DND-41 (cell line): ENCODE results near the gene MND1.

Experiments used
- ATAC-seq: fragments of 200-7000 bp; cut with Tn5 transposase; 3 replicates; pipeline ENCODE4 v1.9.1; 2021; ENCODE audit warnings: low read depth; ENCODE audit not compliant: insufficient read depth
- DNase-seq: peaks from one replicate; pipeline ENCODE4 v3.0.0-alpha.2; 2020
- H2AFZ ChIP-seq: 2 replicates; pipeline ENCODE4 v1.6.0; 2012; ENCODE audit warnings: low read depth, low read length
- H3K27ac ChIP-seq: 2 replicates; pipeline ENCODE4 v1.5.1; 2012; ENCODE audit warnings: low read length, inconsistent platforms
- H3K27me3 ChIP-seq: fragments of 200-600 bp; sonication (generic); 2 replicates; pipeline ENCODE4 v1.6.0; 2012; ENCODE audit warnings: low read length, mild to moderate bottlenecking, inconsistent platforms; ENCODE audit not compliant: insufficient read depth, poor library complexity
- H3K36me3 ChIP-seq: 2 replicates; pipeline ENCODE4 v1.5.1; 2012; ENCODE audit warnings: low read length, inconsistent platforms; ENCODE audit not compliant: insufficient read depth
- H3K4me1 ChIP-seq: 2 replicates; pipeline ENCODE4 v1.5.1; 2012; ENCODE audit warnings: mild to moderate bottlenecking, low read length; ENCODE audit not compliant: insufficient read depth
- H3K4me2 ChIP-seq: 2 replicates; pipeline ENCODE4 v1.6.0; 2012; ENCODE audit warnings: mild to moderate bottlenecking, moderate library complexity, low read length, inconsistent platforms; ENCODE audit not compliant: insufficient read depth
- H3K4me3 ChIP-seq, 2 experiments: fragments of 200-600 bp in 1 of 2; shearing (Covaris generic) in 1 of 2; 2 replicates each; pipeline ENCODE4 v1.5.1; 2012 to 2016; ENCODE audit warnings: inconsistent platforms in 2 of 2, low read length in 2 of 2, mild to moderate bottlenecking in 2 of 2, low read depth in 1 of 2, moderate library complexity in 1 of 2
- H3K79me2 ChIP-seq: 2 replicates; pipeline ENCODE4 v1.6.0; 2012; ENCODE audit warnings: low read length, inconsistent platforms; ENCODE audit not compliant: insufficient read depth
- H3K9ac ChIP-seq: 2 replicates; pipeline ENCODE4 v1.6.0; 2012; ENCODE audit warnings: low read depth, mild to moderate bottlenecking, inconsistent platforms, low read length, moderate library complexity
- H3K9me3 ChIP-seq: 2 replicates; pipeline ENCODE4 v1.5.1; 2012; ENCODE audit warnings: low read length, moderate library complexity, mild to moderate bottlenecking, inconsistent platforms; ENCODE audit not compliant: insufficient read depth, severe bottlenecking
- H4K20me1 ChIP-seq: 2 replicates; pipeline ENCODE4 v1.6.0; 2012; ENCODE audit warnings: low read length; ENCODE audit not compliant: insufficient read depth
- EZH2 ChIP-seq: IDR thresholded peaks from 3 replicates; pipeline ENCODE4 v1.6.1; 2012; ENCODE audit warnings: borderline replicate concordance, low read depth, mild to moderate bottlenecking, moderate library complexity, low read length, inconsistent platforms; ENCODE audit not compliant: severe bottlenecking
- TF ChIP-seq, protein P1 (sequence below): IDR thresholded peaks from 2 replicates; pipeline ENCODE4 v1.5.1; 2012; ENCODE audit warnings: borderline replicate concordance, low read length, moderate library complexity, mild to moderate bottlenecking; ENCODE audit not compliant: poor library complexity, severe bottlenecking; ENCODE audit errors: extremely low read depth

Gene MND1

DNA sequence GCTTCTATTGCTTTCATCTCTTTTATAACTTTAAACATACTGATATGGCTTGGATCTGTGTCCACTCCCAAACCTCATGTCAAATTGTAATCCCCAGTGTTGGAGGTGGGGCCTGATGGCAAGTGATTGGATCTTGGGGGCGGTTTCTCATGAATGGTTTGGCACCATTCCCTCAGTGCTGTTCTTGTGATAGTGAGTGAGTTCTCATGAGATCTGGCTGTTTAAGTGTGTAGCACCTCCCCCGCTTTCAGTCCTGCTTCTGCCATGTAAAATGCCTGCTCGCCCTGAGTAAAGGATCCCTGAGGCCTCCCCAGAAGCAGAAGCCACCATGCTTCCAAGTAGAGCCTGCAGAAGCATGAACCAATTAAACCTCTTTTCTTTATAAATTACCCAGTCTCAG lies 17.7 kb downstream of the MND1 start:
- ATAC-seq, result 0 out of 3 replicates have a peak, but pooled peaks have one; percentile 33
- no peak for DNase-seq
- no peak overlapping the region for H3K9ac ChIP-seq

DNA sequence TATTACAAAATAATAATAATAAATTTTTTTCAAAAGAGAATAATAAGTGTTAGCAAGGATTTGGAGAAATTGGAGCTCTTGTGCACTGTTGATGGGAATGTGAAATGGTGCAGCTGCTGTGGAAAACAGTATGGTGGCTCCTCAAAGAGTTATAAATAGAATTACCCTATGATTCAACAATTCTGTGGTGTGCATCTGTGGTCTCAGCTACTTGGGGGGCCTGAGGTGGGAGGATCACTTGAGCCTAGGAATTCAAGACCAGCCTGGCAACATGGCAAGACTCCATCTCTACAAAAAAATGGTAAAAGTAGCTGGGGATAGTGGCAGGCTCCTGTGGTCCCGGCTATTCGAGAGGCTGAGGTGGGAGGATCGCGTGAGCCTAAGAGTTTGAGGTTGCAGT lies 19.6 kb downstream of the MND1 start:
- Histone ChIP-seq H3K4me2 (no peak overlapping the region), H3K4me1 (peaks cover 3% of the 10 kb centered on the region; the same call in 1 of the 2 replicates), H4K20me1 (no peaks in the 10 kb centered on the region), H3K79me2 (peaks cover 40% of the 10 kb centered on the region), H3K4me3 (no peak overlapping the region), H3K36me3 (peaks cover 96% of the 10 kb centered on the region), H3K27me3 (no peaks in the 10 kb centered on the region), H2AFZ (no peak overlapping the region), H3K9ac (no peak overlapping the region), H3K27ac (no peak overlapping the region; the same call in 1 of the 2 replicates), H3K9me3 (no peaks in the 10 kb centered on the region)
- 0 out of 3 replicates have a peak, but pooled peaks have one; percentile 15 for ATAC-seq
- TF ChIP-seq, protein P1, sequence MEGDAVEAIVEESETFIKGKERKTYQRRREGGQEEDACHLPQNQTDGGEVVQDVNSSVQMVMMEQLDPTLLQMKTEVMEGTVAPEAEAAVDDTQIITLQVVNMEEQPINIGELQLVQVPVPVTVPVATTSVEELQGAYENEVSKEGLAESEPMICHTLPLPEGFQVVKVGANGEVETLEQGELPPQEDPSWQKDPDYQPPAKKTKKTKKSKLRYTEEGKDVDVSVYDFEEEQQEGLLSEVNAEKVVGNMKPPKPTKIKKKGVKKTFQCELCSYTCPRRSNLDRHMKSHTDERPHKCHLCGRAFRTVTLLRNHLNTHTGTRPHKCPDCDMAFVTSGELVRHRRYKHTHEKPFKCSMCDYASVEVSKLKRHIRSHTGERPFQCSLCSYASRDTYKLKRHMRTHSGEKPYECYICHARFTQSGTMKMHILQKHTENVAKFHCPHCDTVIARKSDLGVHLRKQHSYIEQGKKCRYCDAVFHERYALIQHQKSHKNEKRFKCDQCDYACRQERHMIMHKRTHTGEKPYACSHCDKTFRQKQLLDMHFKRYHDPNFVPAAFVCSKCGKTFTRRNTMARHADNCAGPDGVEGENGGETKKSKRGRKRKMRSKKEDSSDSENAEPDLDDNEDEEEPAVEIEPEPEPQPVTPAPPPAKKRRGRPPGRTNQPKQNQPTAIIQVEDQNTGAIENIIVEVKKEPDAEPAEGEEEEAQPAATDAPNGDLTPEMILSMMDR, result no peak
- TF ChIP-seq EZH2, result no peak
- no peak for DNase-seq

More for the DNA sequence above, 17.7 kb downstream of the MND1 start:
- Histone ChIP-seq H3K27ac (no peak overlapping the region; the same call in 1 of the 2 replicates), H3K4me2 (no peak overlapping the region), H3K27me3 (no peaks in the 10 kb centered on the region), H3K79me2 (peaks cover 53% of the 10 kb centered on the region), H3K9me3 (no peaks in the 10 kb centered on the region), H3K4me3 (no peak overlapping the region), H2AFZ (no peak overlapping the region), H3K4me1 (peaks cover 5% of the 10 kb centered on the region; the same call in 1 of the 2 replicates), H3K36me3 (peaks cover 94% of the 10 kb centered on the region), H4K20me1 (no peaks in the 10 kb centered on the region)
- no peak for TF ChIP-seq EZH2
- TF ChIP-seq, protein P1, result no peak

DNA sequence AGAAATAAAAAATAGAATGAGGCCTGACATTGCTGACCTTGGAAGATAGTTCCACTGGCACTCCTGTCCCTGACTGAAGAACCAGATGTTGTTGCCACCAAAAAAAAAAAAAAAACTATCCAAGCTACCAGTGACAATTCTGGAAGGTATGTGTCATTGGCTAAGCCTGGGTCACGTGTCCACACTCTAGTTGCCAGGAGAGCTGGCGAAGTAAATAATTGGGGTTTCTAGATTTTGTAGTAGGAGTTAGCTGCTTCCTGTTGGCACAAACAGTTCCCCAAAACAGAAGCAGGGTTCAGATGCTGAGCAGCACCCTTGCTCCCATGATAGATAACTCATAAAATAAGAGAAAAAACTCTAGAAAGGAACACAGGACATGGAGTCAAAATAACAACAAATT lies 20.5 kb downstream of the MND1 start:
- no peak overlapping the region for H2AFZ ChIP-seq
- peaks cover 35% of the 10 kb centered on the region for H3K79me2 ChIP-seq
- H3K4me3 ChIP-seq, result no peak overlapping the region
- H3K27me3 ChIP-seq, result no peaks in the 10 kb centered on the region
- peak overlapping the region; percentile 49; the same call in 1 of the 2 replicates for H3K27ac ChIP-seq
- peaks cover 3% of the 10 kb centered on the region; the same call in 1 of the 2 replicates for H3K4me1 ChIP-seq
- no peak overlapping the region for H3K4me2 ChIP-seq
- H3K9me3 ChIP-seq, result no peaks in the 10 kb centered on the region
- DNase-seq (no peak), ATAC-seq (0 out of 3 replicates have a peak, but pooled peaks have one; percentile 13)
- H3K36me3 ChIP-seq, result peaks cover 96% of the 10 kb centered on the region
- no peak for TF ChIP-seq EZH2
- TF ChIP-seq, protein P1, result no peak
- no peaks in the 10 kb centered on the region for H4K20me1 ChIP-seq
- H3K9ac ChIP-seq, result no peak overlapping the region
